ENCODE results near the gene SLCO3A1. TPM values are rescaled to one million over a fixed set of nuclear protein-coding genes. Genes with fewer than 3 reads are reported as not detected.

The SLCO3A1 gene
- total and polyA plus RNA-seq, 4 donors = 1.6 to 3.6 (median 2.4) TPM

DNA sequence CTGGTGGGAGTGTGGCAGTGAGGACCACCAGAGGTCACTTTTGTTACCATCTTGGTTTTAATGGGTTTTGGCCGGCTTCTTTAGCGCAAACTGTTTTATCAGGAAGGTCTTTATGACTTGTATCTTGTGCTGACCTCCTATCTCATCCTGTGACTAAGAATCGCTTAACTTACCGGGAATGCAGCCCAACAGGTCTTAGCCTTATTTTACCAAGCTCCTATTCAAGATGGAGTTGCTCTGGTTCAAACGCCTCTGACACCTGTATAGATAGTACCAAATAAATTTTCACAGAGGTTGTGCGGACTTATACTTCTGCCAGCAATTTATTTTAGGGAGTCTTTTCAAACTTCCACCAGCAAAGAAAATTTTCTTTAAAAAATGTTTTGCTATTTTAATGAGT lies 13.6 kb upstream of the SLCO3A1 start:
- Histone ChIP-seq H3K4me3 (ENCODE audit: low read depth in 1 of 3, low read length in 3 of 3) (no peak overlapping the region), H3K27ac (ENCODE audit: low read depth in 1 of 2, low read length in 2 of 2) (no peak overlapping the region), H3K9ac (ENCODE audit: low read depth in 1 of 2, low read length in 2 of 2) (no peak overlapping the region), H3K27me3 (ENCODE audit: control insufficient read depth in 4 of 4, insufficient read depth in 4 of 4, low read length in 3 of 4) (peaks cover 0 to 2% (median 0%) of the 10 kb centered on the region in 4 donors), H3K36me3 (ENCODE audit: control insufficient read depth in 4 of 4, insufficient read depth in 3 of 4, low read depth in 1 of 4, low read length in 3 of 4) (no peaks in the 10 kb centered on the region), H3K9me3 (ENCODE audit: control insufficient read depth in 4 of 4, low read length in 3 of 4) (no peaks in the 10 kb centered on the region), H3K4me1 (ENCODE audit: control insufficient read depth in 4 of 4, insufficient read depth in 4 of 4, low read length in 3 of 4) (no peaks in the 10 kb centered on the region)
- TF ChIP-seq, protein P1, sequence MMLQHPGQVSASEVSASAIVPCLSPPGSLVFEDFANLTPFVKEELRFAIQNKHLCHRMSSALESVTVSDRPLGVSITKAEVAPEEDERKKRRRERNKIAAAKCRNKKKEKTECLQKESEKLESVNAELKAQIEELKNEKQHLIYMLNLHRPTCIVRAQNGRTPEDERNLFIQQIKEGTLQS (IDR thresholded peaks at IDR 0.05) = no peak
- TF ChIP-seq, protein P2, sequence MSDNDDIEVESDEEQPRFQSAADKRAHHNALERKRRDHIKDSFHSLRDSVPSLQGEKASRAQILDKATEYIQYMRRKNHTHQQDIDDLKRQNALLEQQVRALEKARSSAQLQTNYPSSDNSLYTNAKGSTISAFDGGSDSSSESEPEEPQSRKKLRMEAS (IDR thresholded peaks at IDR 0.05) = no peak
- no peak for TF ChIP-seq FOXA1 (IDR thresholded peaks at IDR 0.05)
- no peak for TF ChIP-seq JUND (IDR thresholded peaks at IDR 0.05)
- no peak for TF ChIP-seq FOXA2 (IDR thresholded peaks at IDR 0.05)
- TF ChIP-seq, protein P3, sequence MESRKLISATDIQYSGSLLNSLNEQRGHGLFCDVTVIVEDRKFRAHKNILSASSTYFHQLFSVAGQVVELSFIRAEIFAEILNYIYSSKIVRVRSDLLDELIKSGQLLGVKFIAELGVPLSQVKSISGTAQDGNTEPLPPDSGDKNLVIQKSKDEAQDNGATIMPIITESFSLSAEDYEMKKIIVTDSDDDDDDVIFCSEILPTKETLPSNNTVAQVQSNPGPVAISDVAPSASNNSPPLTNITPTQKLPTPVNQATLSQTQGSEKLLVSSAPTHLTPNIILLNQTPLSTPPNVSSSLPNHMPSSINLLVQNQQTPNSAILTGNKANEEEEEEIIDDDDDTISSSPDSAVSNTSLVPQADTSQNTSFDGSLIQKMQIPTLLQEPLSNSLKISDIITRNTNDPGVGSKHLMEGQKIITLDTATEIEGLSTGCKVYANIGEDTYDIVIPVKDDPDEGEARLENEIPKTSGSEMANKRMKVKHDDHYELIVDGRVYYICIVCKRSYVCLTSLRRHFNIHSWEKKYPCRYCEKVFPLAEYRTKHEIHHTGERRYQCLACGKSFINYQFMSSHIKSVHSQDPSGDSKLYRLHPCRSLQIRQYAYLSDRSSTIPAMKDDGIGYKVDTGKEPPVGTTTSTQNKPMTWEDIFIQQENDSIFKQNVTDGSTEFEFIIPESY (IDR thresholded peaks at IDR 0.05) = no peak
- 72% methylated on average over 6 of the region's 6 CpGs for WGBS
- DNase-seq (ENCODE audit: low spot score) = no peak

DNA sequence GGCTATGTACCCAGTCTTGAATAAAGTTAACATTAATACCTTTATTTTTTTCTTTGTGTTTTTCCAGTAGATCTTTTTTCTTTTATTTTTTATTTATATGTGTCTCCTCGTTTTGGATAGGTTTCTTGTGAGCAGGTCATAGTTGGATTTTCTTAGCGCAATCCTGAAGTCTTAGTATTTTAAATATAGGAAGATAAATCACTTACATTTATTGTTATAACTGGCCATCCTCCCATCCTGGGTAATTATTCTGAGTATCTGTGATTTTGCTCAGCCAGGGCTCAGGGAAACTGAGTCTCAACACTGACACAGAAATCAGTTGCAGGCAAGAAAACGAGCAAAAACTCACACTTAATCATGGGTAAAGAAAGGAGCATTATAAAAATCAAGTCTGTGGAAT lies 11.6 kb upstream of the SLCO3A1 start:
- TF ChIP-seq JUND (IDR thresholded peaks at IDR 0.05) (no peak), HNF4A (conservative IDR thresholded peaks at IDR 0.05) (no peak), SP1 (IDR thresholded peaks at IDR 0.05) (no peak), YY1 (IDR thresholded peaks at IDR 0.05) (no peak), HNF4G (IDR thresholded peaks at IDR 0.05) (no peak), GABPA (IDR thresholded peaks at IDR 0.05 in 1 of 2, conservative IDR thresholded peaks at IDR 0.05 in 1 of 2) (no peak), RAD21 (IDR thresholded peaks at IDR 0.05) (no peak)
- TF ChIP-seq, protein P3 (IDR thresholded peaks at IDR 0.05) = no peak
- TF ChIP-seq, protein P4, sequence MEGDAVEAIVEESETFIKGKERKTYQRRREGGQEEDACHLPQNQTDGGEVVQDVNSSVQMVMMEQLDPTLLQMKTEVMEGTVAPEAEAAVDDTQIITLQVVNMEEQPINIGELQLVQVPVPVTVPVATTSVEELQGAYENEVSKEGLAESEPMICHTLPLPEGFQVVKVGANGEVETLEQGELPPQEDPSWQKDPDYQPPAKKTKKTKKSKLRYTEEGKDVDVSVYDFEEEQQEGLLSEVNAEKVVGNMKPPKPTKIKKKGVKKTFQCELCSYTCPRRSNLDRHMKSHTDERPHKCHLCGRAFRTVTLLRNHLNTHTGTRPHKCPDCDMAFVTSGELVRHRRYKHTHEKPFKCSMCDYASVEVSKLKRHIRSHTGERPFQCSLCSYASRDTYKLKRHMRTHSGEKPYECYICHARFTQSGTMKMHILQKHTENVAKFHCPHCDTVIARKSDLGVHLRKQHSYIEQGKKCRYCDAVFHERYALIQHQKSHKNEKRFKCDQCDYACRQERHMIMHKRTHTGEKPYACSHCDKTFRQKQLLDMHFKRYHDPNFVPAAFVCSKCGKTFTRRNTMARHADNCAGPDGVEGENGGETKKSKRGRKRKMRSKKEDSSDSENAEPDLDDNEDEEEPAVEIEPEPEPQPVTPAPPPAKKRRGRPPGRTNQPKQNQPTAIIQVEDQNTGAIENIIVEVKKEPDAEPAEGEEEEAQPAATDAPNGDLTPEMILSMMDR (IDR thresholded peaks at IDR 0.05; ENCODE audit: low read depth, low read length, missing input control) = no peak
- TF ChIP-seq, protein P2 (IDR thresholded peaks at IDR 0.05) = no peak
- Histone ChIP-seq H3K9ac (ENCODE audit: low read depth in 1 of 2, low read length in 2 of 2) (no peak overlapping the region), H3K9me3 (ENCODE audit: control insufficient read depth in 4 of 4, low read length in 3 of 4) (no peaks in the 10 kb centered on the region), H3K27ac (ENCODE audit: low read depth in 1 of 2, low read length in 2 of 2) (no peak overlapping the region), H3K27me3 (ENCODE audit: control insufficient read depth in 4 of 4, insufficient read depth in 4 of 4, low read length in 3 of 4) (peaks cover 0 to 2% (median 1%) of the 10 kb centered on the region in 4 donors), H3K36me3 (ENCODE audit: control insufficient read depth in 4 of 4, insufficient read depth in 3 of 4, low read depth in 1 of 4, low read length in 3 of 4) (no peaks in the 10 kb centered on the region), H3K4me3 (ENCODE audit: low read depth in 1 of 3, low read length in 3 of 3) (no peak overlapping the region), H3K4me1 (ENCODE audit: control insufficient read depth in 4 of 4, insufficient read depth in 4 of 4, low read length in 3 of 4) (no peaks in the 10 kb centered on the region)
- DNase-seq (ENCODE audit: low spot score) = no peak
- WGBS = 80% methylated on average over 3 of the region's 3 CpGs
